Germinal center (tissue), 1 donor: ENCODE measurements around the gene TEP1.
A peak's percentile ranks its signal among the peaks of the same experiment; 100 is the strongest.
"Not testable (repeated sequence)": the region's sequence is repeated elsewhere in the genome, so short reads cannot be mapped to it uniquely, and the experiment has no call there.

Experiments used
- DNase-seq: peaks from one replicate; pipeline ENCODE4 v3.0.0; 2012; ENCODE audit warnings: mixed read lengths, low spot score

The TEP1 gene

DNA sequence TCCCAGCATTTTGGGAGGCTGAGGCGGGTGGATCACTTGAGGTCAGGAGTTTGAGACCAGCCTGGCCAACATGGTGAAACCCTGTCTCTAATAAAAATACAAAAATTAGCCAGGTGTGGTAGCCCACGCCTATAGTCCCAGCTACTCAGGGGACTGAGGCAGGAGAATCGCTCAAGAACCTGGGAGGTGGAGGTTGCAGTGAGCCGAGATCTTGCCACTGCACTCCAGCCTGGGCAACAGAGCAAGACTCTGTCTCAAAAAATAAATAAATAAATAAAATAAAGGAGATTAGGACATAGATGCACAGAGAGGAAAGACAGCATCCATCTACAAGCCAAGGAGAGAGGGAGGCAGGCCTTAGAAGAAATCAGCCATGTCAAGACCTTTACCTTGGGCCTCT, 72.3 kb downstream of the TEP1 start:
- not testable (repeated sequence) for DNase-seq

DNA sequence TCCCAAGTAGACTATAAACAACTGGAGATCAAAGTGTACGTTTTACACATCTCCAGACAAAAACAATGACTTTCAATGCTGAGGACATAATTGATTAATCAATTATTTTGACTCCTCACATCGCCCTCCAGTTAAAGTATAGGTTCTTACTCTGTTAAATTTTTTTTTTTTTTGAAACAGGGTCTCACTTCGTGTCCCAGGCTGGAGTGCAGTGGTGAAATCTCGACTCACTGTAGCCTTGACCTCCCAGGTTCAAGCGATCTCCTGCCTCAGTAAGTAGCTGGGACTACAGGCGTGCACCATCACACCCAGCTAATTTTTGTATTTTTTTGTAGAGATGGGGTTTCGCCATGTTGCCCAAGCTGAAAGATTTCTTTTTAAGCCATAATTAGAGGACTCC, 79.3 kb downstream of the TEP1 start:
- DNase-seq: no peak

DNA sequence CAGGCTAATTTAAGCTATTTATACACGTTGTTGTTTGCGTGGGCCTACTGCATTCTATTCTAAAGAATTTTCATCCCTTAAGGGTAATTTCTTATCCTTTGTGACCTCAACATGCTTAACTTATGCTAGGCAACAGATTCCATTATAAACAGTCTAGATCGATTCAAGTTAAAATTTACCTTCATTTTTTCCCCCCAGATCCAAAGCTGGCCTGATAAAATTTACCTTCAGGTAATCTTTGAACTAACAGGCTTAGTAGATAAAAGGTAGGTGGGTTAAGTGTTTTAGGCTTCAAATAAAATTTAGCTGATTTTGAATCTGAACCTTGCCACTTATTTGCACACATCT, 79.8 kb downstream of the TEP1 start:
- DNase-seq: no peak

DNA sequence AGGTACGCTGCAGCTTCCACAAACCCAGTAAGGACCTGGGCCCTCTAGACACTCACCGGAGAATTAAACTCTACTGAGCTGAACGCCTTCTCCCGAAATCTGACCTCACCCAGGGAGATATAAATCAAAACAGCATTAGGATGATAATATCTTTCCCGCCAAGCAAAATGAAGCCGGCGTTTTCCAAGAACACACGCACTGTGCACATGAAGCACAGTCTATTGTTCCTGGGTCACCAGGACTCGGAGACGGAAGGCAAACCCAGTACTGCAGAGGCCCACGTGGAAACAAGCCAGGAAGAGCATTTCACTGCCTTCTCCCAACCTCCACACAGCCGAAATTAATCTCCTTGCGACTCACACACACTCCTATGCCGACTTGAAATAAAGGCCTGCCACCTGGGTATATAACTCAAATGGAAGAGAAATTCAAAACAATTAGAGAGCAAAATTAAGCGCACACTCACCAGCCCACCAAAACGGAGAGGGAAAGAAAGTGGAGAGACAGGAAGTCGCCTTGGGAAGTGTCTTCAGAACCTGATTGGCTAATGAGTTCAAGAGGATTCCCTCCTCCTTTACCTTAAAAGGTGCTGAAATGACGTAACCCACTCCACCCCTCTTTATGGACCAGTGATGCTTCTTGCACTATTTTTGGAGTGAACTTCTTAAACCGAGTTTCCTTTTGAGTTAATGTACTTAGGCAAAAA, 80.4 kb downstream of the TEP1 start, which contains the start of gene CCNB1IP1:
Gene CCNB1IP1, minus strand, starts transcription at position 492 of the 706 bp plus-strand sequence. CDS start 16,756 bp downstream, outside the sequence.
- DNase-seq: peak; percentile 93

DNA sequence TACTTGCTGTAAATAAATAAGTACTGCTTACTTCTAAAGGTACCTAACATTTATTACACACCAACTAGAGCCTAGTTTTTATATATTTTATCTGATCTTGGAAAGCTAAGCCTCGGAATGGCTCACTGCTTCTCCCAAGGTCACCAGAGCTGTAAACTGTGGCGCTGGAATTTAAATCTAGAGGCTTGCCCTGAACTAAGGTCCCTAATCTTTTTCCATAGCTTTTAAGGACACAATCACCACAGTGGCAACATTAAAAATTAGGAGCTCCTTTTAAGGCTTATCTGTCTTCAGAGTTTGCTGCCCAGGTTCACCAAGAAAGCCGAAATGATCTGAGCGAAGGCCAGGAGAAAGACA, 80.9 kb downstream of the TEP1 start:
- no peak for DNase-seq

DNA sequence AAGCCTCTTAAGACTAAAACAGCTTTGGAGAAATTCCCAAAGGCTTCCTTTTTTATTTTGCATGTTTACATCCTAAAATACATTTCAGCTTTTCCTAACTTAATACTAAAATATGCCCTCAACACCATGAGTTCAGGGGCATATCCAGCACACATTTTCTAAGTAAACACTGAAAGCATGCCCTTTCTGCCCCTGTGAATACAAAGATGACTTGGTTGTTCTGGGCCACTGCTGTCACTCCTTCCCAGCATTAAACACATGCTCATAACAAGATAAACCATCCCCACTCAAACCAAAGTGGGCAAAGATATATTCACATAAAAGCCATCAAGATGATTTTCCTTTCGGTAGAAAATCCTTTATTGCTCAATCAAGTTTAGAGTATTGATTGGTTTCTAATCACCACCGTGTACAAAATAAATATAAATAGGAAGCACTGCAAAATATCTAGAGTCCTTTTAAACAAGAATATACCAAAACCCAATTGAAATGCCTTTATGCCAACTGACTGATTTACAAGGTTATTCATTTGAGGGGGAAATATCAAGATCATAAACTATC, 82.2 kb downstream of the TEP1 start:
- DNase-seq: no peak

DNA sequence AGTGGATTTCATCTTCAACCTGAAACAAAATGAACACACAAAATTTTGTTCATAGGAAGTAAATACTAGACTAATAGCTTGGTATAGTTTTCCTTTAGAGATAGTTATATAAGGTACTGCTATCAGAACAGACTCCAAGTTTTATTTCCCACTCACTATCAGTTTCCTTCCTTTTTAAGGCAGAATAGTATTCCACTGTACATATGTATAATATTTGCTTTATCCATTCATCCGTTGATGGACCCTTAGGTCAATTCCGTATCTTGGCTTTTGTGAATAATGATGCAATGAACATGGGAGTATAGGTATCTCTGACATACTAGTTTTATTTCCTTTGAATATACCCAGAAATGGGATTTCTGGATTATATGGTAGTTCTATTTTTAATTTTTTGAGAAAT, 83.9 kb downstream of the TEP1 start:
- no peak for DNase-seq

DNA sequence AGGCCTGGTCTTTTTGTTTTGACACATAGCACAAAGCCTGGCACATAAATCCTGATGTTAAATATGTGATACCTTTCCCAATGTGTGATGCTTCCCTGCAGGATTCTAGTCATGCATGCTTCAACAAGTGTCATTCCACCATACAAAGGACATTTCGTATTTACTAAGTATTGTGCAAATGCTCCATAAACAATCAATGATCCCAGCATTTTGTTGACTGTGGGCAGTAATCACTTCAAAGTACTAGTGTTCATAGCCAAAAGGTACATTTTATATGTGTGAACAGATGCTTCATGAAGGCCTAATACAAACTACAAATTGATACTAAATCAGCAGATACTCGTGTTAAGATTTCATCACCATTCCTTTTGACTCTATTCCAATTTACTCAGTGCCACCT, 84.6 kb downstream of the TEP1 start:
- no peak for DNase-seq

DNA sequence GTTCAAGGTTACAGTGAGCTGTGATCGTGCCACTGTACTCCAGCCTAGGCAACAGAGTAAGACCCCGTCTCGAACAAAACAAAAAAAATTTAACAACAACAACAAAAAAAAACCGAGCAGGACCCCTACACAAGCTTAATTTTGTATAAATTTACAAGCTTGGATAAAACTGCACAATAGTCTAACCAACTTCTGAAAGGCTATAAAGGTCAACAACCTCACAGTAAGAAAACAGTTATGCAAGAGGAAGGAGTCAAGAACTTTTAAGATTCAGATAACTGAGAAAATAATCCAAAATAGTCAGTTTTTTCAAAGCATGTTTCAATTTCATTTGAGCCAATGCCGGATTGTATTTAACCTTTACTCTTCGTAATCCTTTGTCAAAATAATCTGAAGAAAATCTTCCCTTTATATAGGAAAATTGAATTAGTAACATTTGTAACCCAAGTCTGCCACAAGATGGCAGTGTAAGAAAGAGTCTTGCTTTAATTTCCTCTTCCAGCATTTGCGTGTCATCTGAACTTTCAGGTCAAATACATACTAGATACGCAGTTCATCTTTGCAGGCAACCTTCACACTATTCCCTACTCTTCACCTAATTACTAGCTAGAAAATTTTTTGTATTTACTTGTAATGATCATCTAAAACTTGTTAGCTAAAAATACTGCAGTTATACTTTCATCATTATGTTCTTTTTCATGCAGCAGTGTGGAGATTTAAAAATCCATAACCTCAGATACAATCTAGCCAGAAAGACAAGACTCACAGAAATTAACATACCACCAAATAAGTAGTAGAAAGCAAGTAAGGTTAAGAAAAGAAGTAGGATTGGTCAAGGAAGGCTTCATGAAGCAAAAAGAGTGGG, 86.1 kb downstream of the TEP1 start:
- DNase-seq: peak; percentile 55

DNA sequence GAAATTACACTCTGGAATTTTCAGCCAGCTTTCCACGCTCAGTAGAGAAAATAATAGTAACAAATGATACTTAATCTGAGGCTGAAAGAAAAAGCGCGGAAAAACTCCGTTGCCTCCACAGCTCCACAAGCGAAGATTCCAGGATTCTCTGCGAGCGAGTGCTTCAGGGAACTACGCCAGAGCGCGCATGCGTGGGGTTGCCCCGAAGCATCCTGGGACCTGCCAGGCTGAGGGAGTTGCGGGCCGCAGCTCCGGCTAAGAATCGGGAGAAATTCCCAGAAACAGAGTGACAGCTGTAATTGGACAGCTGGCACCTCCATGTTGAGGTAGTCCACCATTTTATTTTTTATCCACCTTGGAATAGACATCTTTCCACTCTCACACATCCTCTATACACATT, 95.6 kb downstream of the TEP1 start:
- DNase-seq: no peak
